BLaER1 (cell line): ENCODE data around the gene RYR1.

Experiments used
- H3K27ac ChIP-seq: shearing (Covaris generic); formaldehyde crosslinking; 2 replicates; pipeline ENCODE4 v1.8.1; 2022
- H3K27me3 ChIP-seq: shearing (Covaris generic); formaldehyde crosslinking; 2 replicates; pipeline ENCODE4 v1.8.1; 2022
- H3K36me3 ChIP-seq: shearing (Covaris generic); formaldehyde crosslinking; 2 replicates; pipeline ENCODE4 v1.8.1; 2022
- H3K4me1 ChIP-seq: shearing (Covaris generic); formaldehyde crosslinking; 2 replicates; pipeline ENCODE4 v1.8.1; 2022
- H3K4me2 ChIP-seq: shearing (Covaris generic); formaldehyde crosslinking; 2 replicates; pipeline ENCODE4 v1.8.1; 2022
- H3K4me3 ChIP-seq: shearing (Covaris generic); formaldehyde crosslinking; 2 replicates; pipeline ENCODE4 v1.8.1; 2022
- H3K9ac ChIP-seq: shearing (Covaris generic); formaldehyde crosslinking; 2 replicates; pipeline ENCODE4 v1.8.1; 2022
- H3K9me3 ChIP-seq: shearing (Covaris generic); formaldehyde crosslinking; 2 replicates; pipeline ENCODE4 v1.8.1; 2022
- H4K20me1 ChIP-seq: shearing (Covaris generic); formaldehyde crosslinking; 2 replicates; pipeline ENCODE4 v1.8.1; 2022
- Cebpa-rat ChIP-seq: shearing (Covaris generic); IDR thresholded peaks from 2 replicates; pipeline ENCODE4 v1.8.1; 2022

RYR1 gene

GRCh38 chr19:38531515-38531914 lies 98.0 kb downstream of the RYR1 start:
- H3K4me3 ChIP-seq: no peak overlapping the region
- no peak overlapping the region for H3K27ac ChIP-seq
- no peak overlapping the region for H3K9ac ChIP-seq
- H3K27me3 ChIP-seq: no peaks in the 10 kb centered on the region
- peaks cover 17% of the 10 kb centered on the region for H3K9me3 ChIP-seq
- no peak for TF ChIP-seq Cebpa-rat
- no peak overlapping the region for H3K4me2 ChIP-seq
- H3K36me3 ChIP-seq: no peaks in the 10 kb centered on the region
- H4K20me1 ChIP-seq: no peaks in the 10 kb centered on the region
- H3K4me1 ChIP-seq: no peaks in the 10 kb centered on the region

DNA sequence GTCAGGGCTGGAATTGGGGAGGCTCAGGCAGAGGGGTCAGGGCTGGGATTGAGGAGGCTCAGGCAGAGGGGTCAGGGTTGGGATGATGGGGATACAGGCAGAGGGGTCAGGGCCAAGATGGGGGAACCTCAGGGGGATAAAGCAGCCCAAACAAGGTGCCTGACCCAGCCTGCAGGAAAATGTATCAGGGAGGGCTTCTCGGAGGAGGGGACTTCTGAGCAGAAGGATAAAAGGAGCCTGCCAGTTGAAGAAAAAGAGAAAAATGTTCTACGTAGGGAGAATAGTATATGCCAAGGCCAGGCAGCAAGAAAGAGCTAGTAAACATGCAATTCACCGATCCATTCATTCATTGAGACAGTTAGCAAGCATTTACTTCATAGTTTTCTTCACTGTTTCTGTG lies 99.4 kb downstream of the RYR1 start:
- TF ChIP-seq Cebpa-rat: no peak
- Histone ChIP-seq H3K9ac (no peak overlapping the region), H3K9me3 (peaks cover 17% of the 10 kb centered on the region), H4K20me1 (no peaks in the 10 kb centered on the region), H3K27ac (no peak overlapping the region), H3K36me3 (no peaks in the 10 kb centered on the region), H3K4me2 (no peak overlapping the region), H3K4me3 (no peak overlapping the region), H3K27me3 (no peaks in the 10 kb centered on the region), H3K4me1 (no peaks in the 10 kb centered on the region)

DNA sequence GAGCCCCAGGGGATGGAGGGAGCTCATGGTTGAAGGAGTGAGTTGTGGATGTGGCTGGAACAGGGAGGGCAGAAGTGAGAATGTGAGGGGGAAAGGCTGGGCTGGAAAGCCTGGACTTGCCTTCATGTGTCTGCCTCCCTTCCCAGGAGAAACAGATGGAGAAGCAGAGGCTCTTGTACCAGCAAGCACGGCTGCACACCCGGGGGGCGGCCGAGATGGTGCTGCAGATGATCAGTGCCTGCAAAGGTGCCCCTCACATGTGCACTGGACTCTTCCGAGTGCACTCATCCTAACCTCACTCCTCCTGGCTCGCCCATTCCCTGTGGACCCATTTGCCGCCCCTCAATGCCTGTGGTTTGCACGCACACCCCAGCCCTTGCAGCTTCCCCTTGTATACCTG lies 101.1 kb downstream of the RYR1 start:
- H4K20me1 ChIP-seq: no peaks in the 10 kb centered on the region
- H3K9ac ChIP-seq: no peak overlapping the region
- H3K4me2 ChIP-seq: no peak overlapping the region
- no peak overlapping the region for H3K4me3 ChIP-seq
- peaks cover 17% of the 10 kb centered on the region for H3K9me3 ChIP-seq
- TF ChIP-seq Cebpa-rat: no peak
- H3K36me3 ChIP-seq: no peaks in the 10 kb centered on the region
- H3K27me3 ChIP-seq: no peaks in the 10 kb centered on the region
- no peak overlapping the region for H3K27ac ChIP-seq
- H3K4me1 ChIP-seq: peaks cover 8% of the 10 kb centered on the region; the same call in 1 of the 2 replicates

GRCh38 chr19:38535212-38535611 lies 101.7 kb downstream of the RYR1 start:
- no peak overlapping the region for H3K27ac ChIP-seq
- peaks cover 8% of the 10 kb centered on the region; the same call in 1 of the 2 replicates for H3K4me1 ChIP-seq
- H3K36me3 ChIP-seq: no peaks in the 10 kb centered on the region
- no peaks in the 10 kb centered on the region for H4K20me1 ChIP-seq
- H3K4me2 ChIP-seq: no peak overlapping the region
- H3K4me3 ChIP-seq: no peak overlapping the region
- TF ChIP-seq Cebpa-rat: no peak
- H3K27me3 ChIP-seq: no peaks in the 10 kb centered on the region
- peaks cover 17% of the 10 kb centered on the region for H3K9me3 ChIP-seq
- no peak overlapping the region for H3K9ac ChIP-seq

GRCh38 chr19:38537071-38537936 lies 103.8 kb downstream of the RYR1 start:
- Histone ChIP-seq H3K4me2 (no peak overlapping the region), H3K9me3 (peaks cover 17% of the 10 kb centered on the region), H3K27ac (no peak overlapping the region), H3K4me1 (peaks cover 8% of the 10 kb centered on the region; the same call in 1 of the 2 replicates), H3K36me3 (no peaks in the 10 kb centered on the region), H3K9ac (no peak overlapping the region), H4K20me1 (no peaks in the 10 kb centered on the region), H3K4me3 (no peak overlapping the region), H3K27me3 (no peaks in the 10 kb centered on the region)
- TF ChIP-seq Cebpa-rat: no peak

DNA sequence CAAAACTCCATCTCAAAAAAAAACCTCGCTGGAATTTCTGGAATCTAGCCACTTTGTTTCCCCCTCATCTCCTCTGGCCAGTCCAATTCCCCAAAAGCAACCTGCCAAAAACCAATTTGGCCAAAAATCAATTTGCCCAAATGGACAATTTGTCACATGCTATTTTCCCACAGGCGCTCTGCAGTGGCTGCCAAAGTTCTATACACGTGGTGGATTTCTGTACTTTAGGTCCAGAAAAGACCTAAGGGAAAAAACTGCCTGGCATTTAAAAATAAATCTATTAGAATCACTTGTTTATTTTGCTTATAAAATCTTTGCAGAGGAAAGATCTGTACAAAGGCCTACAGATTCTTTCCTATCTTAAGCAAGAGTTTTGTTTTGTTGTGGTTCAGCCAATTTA lies 104.9 kb downstream of the RYR1 start:
- no peak for TF ChIP-seq Cebpa-rat
- Histone ChIP-seq H3K4me3 (no peak overlapping the region), H3K9me3 (peaks cover 17% of the 10 kb centered on the region), H3K4me1 (peaks cover 8% of the 10 kb centered on the region; the same call in 1 of the 2 replicates), H3K36me3 (no peaks in the 10 kb centered on the region), H3K4me2 (no peak overlapping the region), H3K27ac (no peak overlapping the region), H3K9ac (no peak overlapping the region), H4K20me1 (no peaks in the 10 kb centered on the region), H3K27me3 (no peaks in the 10 kb centered on the region)

DNA sequence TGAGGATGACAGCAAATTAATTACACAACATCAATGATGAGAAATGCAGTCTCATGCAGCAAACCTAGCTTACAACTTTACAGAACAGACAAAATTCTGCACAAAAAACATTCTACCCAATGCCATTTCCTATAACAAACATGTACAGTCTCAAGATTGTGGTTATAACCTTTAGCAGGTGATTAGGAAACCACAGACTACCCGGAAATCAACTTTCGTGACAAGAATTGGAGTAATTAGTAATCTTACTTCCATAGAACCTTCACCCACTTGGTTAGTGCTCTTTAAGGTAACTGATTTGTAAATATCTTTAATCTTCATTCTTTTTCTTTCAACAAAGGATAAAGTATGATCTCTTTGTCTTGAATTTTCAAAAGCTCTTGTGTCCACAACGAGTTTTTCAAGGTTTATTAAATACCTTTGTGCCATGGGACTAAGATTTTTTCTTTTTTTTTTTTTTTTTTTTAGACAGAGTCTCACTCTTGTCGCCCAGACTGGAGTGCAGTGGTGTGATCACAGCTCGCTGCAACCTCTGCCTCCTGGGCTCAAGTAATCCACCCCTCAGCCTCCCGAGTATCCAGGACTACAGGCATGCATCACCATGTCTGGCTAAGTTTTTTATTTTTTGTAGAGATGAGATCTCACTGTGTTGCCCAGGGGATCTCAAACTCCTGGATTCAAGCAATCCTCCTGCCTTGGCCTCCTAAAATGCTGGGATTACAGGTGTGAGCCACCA lies 105.5 kb downstream of the RYR1 start:
- Histone ChIP-seq H3K4me2 (no peak overlapping the region), H3K4me3 (no peak overlapping the region), H3K27ac (no peak overlapping the region), H3K4me1 (peaks cover 8% of the 10 kb centered on the region; the same call in 1 of the 2 replicates), H4K20me1 (no peaks in the 10 kb centered on the region), H3K9ac (no peak overlapping the region), H3K36me3 (no peaks in the 10 kb centered on the region), H3K9me3 (peaks cover 17% of the 10 kb centered on the region), H3K27me3 (no peaks in the 10 kb centered on the region)
- TF ChIP-seq Cebpa-rat: no peak

- no peak overlapping the region for H3K9ac ChIP-seq
- H4K20me1 ChIP-seq: no peaks in the 10 kb centered on the region
- no peak overlapping the region for H3K4me2 ChIP-seq
- H3K27me3 ChIP-seq: no peaks in the 10 kb centered on the region
- H3K4me1 ChIP-seq: peaks cover 14% of the 10 kb centered on the region
- peaks cover 11% of the 10 kb centered on the region for H3K9me3 ChIP-seq
- TF ChIP-seq Cebpa-rat: no peak
- no peak overlapping the region for H3K4me3 ChIP-seq
- H3K36me3 ChIP-seq: no peaks in the 10 kb centered on the region
- no peak overlapping the region for H3K27ac ChIP-seq
Observed at GRCh38 chr19:38539751-38540150, 106.3 kb downstream of the RYR1 start.

GRCh38 chr19:38542040-38542439 lies 108.5 kb downstream of the RYR1 start:
- Histone ChIP-seq H3K9ac (no peak overlapping the region), H3K9me3 (no peaks in the 10 kb centered on the region), H4K20me1 (no peaks in the 10 kb centered on the region), H3K36me3 (no peaks in the 10 kb centered on the region), H3K4me1 (peaks cover 16% of the 10 kb centered on the region), H3K4me3 (no peak overlapping the region), H3K4me2 (no peak overlapping the region), H3K27ac (no peak overlapping the region), H3K27me3 (no peaks in the 10 kb centered on the region)
- TF ChIP-seq Cebpa-rat: no peak

DNA sequence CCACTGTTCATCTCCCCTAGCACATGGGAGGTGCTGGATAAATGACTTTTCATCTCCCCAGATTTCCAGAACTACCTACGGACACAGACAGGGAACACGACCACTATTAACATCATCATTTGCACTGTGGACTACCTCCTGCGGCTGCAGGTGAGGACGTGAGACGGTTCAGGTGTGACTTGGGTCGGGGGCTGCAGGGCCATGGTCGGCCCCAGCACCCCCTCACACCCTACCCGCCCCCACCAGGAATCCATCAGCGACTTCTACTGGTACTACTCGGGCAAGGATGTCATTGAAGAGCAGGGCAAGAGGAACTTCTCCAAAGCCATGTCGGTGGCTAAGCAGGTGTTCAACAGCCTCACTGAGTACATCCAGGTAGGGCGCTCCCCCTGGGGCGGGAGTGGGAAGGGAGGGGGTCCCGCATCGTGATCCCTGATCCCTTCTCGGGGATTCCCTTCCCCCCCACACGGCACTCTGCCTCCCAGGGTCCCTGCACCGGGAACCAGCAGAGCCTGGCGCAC lies 109.9 kb downstream of the RYR1 start:
- Histone ChIP-seq H3K4me3 (no peak overlapping the region), H3K9ac (no peak overlapping the region), H3K9me3 (no peaks in the 10 kb centered on the region), H3K36me3 (no peaks in the 10 kb centered on the region), H3K4me2 (no peak overlapping the region), H3K27ac (no peak overlapping the region), H3K4me1 (peaks cover 15% of the 10 kb centered on the region), H4K20me1 (no peaks in the 10 kb centered on the region), H3K27me3 (no peaks in the 10 kb centered on the region)
- no peak for TF ChIP-seq Cebpa-rat
